OCI-LY7 (cell line): ENCODE data around the gene EPPIN. TPM values are rescaled to one million over a fixed set of nuclear protein-coding genes. Genes with fewer than 3 reads are reported as not detected.

Experiments used
- BruUV-seq: library from RNA; stranded (reverse); fragments of 400-500 nt; replicated peaks from 2 replicates; lab custom pipeline; 2021; lab: Mats Ljungman, UMichigan
- CTCF ChIA-PET: fragments of 300-600 bp; sonication (Branson Sonifier 250); formaldehyde crosslinking; loops from one replicate; lab custom pipeline; 2022; ENCODE audit warnings: antibody characterized with exemption; ENCODE audit not compliant: unreplicated experiment; lab: Charles Lee
- POLR2A ChIA-PET: fragments of 300-600 bp; sonication (Branson Sonifier 250); formaldehyde crosslinking; loops from one replicate; lab custom pipeline; 2022; ENCODE audit warnings: antibody characterized with exemption; lab: Charles Lee
- DNase-seq: peaks from one replicate; pipeline ENCODE4 v3.0.0-alpha.2; 2015; ENCODE audit warnings: low spot score
- H2AFZ ChIP-seq: fragments of 200-600 bp; sonication (generic), shearing (Covaris generic); 2 replicates; pipeline ENCODE4 v1.6.1; 2014; ENCODE audit warnings: mild to moderate bottlenecking, antibody characterized with exemption, low read length, moderate library complexity
- H3K27ac ChIP-seq: fragments of 200-600 bp; sonication (generic); 2 replicates; pipeline ENCODE4 v1.5.1; 2014; ENCODE audit warnings: mixed run types, low read depth, mild to moderate bottlenecking, moderate library complexity, low read length, inconsistent platforms; ENCODE audit not compliant: poor library complexity, severe bottlenecking
- H3K36me3 ChIP-seq: fragments of 200-600 bp; sonication (generic); 2 replicates; pipeline ENCODE4 v1.6.1; 2014; ENCODE audit warnings: mild to moderate bottlenecking, antibody characterized with exemption, low read length, moderate library complexity, mixed read lengths; ENCODE audit not compliant: insufficient read depth
- H3K4me1 ChIP-seq: fragments of 200-600 bp; sonication (generic); 2 replicates; pipeline ENCODE4 v1.5.1; 2014; ENCODE audit warnings: mild to moderate bottlenecking, low read length; ENCODE audit not compliant: insufficient read depth, poor library complexity, severe bottlenecking
- H3K4me2 ChIP-seq: fragments of 200-600 bp; sonication (generic); 2 replicates; pipeline ENCODE4 v1.6.1; 2014; ENCODE audit warnings: mild to moderate bottlenecking, low read length
- H3K4me3 ChIP-seq: fragments of 200-600 bp; sonication (generic); 2 replicates; pipeline ENCODE4 v1.5.1; 2014; ENCODE audit warnings: mild to moderate bottlenecking, low read depth, low read length; ENCODE audit not compliant: poor library complexity, severe bottlenecking
- H3K79me2 ChIP-seq: fragments of 200-600 bp; sonication (generic); 2 replicates; pipeline ENCODE4 v1.6.1; 2016; ENCODE audit warnings: low read depth, mild to moderate bottlenecking, low read length, moderate library complexity, mixed read lengths; ENCODE audit not compliant: insufficient read depth
- H3K9me2 ChIP-seq: fragments of 200-600 bp; sonication (generic); 2 replicates; pipeline ENCODE4 v1.6.1; 2016; ENCODE audit warnings: mild to moderate bottlenecking, low read length, mixed read lengths; ENCODE audit not compliant: insufficient read depth
- H3K9me3 ChIP-seq: fragments of 200-600 bp; sonication (generic); 2 replicates; pipeline ENCODE4 v1.6.1; 2014; ENCODE audit warnings: mild to moderate bottlenecking, mixed run types, low read length, mixed read lengths
- H4K20me1 ChIP-seq: fragments of 200-600 bp; sonication (generic); 2 replicates; pipeline ENCODE4 v1.6.1; 2014; ENCODE audit warnings: mild to moderate bottlenecking, antibody characterized with exemption, low read length, moderate library complexity, mixed read lengths; ENCODE audit not compliant: insufficient read depth
- CTCF ChIP-seq: fragments of 200-600 bp; sonication (generic); conservative IDR thresholded peaks from 2 replicates; pipeline ENCODE4 v1.5.1; 2014; ENCODE audit warnings: mild to moderate bottlenecking, antibody characterized with exemption, low read length, moderate library complexity, mixed read lengths
- EZH2phosphoT487 ChIP-seq: fragments of 200-600 bp; sonication (generic); IDR thresholded peaks from 2 replicates; pipeline ENCODE4 v1.6.1; 2018; ENCODE audit warnings: low read depth, borderline replicate concordance, mild to moderate bottlenecking, mixed run types, antibody characterized with exemption, low read length, moderate library complexity, mixed read lengths
- intact Hi-C: fragments of 100-400 bp; cut with micrococcal nuclease; formaldehyde crosslinking; loops from one replicate; pipeline ENCODE4 v1.10.0; 2022; ENCODE audit not compliant: unreplicated experiment
- total RNA-seq, 2 experiments: library from RNA; depleted of rRNA in 1 of 2; stranded (reverse); fragments of >200 nt in 1 of 2; shearing (Covaris generic) in 1 of 2; gene quantifications; 2 replicates each; pipeline ENCODE4 v1.2.3, GENCODE V29; 2014 to 2022

The EPPIN gene
- total RNA-seq, 2 experiments from 2014 or later: not detected

- intact Hi-C loops: no loop called here
- CTCF ChIA-PET: no interaction called here
These were observed 36.8 kb downstream of the EPPIN start for GRCh38 chr20:45510242-45510862.

DNA sequence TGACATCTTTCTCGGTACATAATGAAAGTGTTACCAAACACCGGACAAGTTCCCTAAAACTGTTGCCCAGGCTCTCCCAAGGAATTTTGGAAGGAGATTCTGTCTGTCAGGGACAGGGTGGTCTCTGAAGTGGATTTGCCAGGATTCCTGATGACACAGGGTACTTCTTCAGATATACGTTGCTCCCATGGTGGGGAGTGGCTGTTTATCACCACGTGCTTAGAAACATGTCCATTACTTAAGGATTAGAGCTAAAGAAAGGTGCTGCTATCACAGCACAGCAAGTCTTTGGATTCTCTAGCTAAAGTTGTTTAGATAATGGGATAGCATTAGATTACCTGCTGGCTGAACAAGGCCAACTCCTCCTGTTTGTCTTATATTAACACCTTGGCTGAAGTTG is 38.1 kb downstream of the EPPIN start:
- intact Hi-C loops: no loop called here
- no peak for TF ChIP-seq CTCF
- no peak for TF ChIP-seq EZH2phosphoT487
- Histone ChIP-seq H3K27ac (no peak overlapping the region), H3K9me3 (no peaks in the 10 kb centered on the region), H3K4me3 (no peak overlapping the region), H4K20me1 (no peaks in the 10 kb centered on the region), H3K36me3 (no peaks in the 10 kb centered on the region), H3K9me2 (no peaks in the 10 kb centered on the region), H3K79me2 (no peaks in the 10 kb centered on the region), H2AFZ (no peak overlapping the region), H3K4me2 (no peak overlapping the region), H3K4me1 (no peaks in the 10 kb centered on the region)
- CTCF ChIA-PET: no interaction called here
- POLR2A ChIA-PET: no interaction called here
- BruUV-seq: no TSS peak
- DNase-seq: no peak

More at GRCh38 chr20:45510242-45510862, 36.8 kb downstream of the EPPIN start:
- H3K79me2 ChIP-seq: no peaks in the 10 kb centered on the region
- H3K4me3 ChIP-seq: no peak overlapping the region
- POLR2A ChIA-PET: no interaction called here
- no peak overlapping the region for H2AFZ ChIP-seq
- H3K4me1 ChIP-seq: no peaks in the 10 kb centered on the region
- no peaks in the 10 kb centered on the region for H3K9me2 ChIP-seq
- no peak overlapping the region for H3K27ac ChIP-seq
- no TSS peak for BruUV-seq
- no peak for DNase-seq
- H3K4me2 ChIP-seq: no peak overlapping the region
- TF ChIP-seq CTCF (no peak), EZH2phosphoT487 (no peak)
- no peaks in the 10 kb centered on the region for H4K20me1 ChIP-seq
- no peaks in the 10 kb centered on the region for H3K9me3 ChIP-seq
- H3K36me3 ChIP-seq: no peaks in the 10 kb centered on the region

DNA sequence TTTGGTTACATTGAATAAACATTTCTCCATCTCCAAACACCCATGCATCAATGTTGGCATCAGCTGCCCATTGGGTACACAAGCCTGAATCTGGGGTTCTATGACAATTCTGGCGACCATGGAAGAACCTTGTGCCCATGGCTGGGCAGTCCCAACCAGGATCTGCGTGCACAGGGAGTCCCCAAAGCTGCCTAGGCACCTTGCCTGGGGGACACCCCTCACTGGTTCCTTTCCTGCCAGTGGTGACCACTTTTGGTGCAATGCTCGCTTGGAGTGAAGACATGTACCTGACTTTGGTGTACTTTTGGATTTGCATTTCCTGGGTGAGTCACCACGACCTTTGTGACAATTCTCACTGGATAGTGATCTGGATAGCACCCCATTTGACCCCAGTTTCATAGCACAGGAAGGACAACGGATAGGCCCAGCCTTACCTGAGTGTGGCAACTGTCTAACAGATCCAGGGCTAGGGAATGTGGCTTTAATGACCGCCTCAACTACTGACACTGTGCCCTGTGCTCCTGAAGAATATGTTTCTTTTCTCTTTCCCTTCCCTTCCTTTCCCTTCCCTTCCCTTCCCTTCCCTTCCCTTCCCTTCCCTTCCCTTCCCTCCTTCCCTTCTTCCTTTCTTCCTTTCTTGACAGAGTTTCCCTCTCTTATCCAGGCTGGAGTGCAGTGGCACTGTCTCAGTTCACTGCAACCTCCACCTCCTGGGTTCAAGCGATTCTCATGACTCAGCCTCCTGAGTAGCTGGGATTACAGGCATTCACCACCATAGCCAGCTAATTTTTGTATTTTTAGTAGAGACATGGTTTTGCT is 38.9 kb downstream of the EPPIN start:
- DNase-seq: no peak
- Histone ChIP-seq H3K36me3 (no peaks in the 10 kb centered on the region), H3K9me2 (no peaks in the 10 kb centered on the region), H3K27ac (no peak overlapping the region), H2AFZ (no peak overlapping the region), H3K79me2 (no peaks in the 10 kb centered on the region), H3K4me2 (no peak overlapping the region), H4K20me1 (no peaks in the 10 kb centered on the region), H3K4me3 (no peak overlapping the region), H3K9me3 (no peaks in the 10 kb centered on the region), H3K4me1 (no peaks in the 10 kb centered on the region)
- intact Hi-C loops: no loop called here
- CTCF ChIA-PET: no interaction called here
- BruUV-seq: no TSS peak
- TF ChIP-seq CTCF (no peak), EZH2phosphoT487 (no peak)
- POLR2A ChIA-PET: interaction anchor here (0.7 kb wide), 1 partner anchor 149 kb away, joined by 3 read pairs; no protein-coding TSS in a partner anchor
